H9 (cell line): ENCODE measurements around the gene CEACAM5. TPM values are rescaled to one million over a fixed set of nuclear protein-coding genes. Genes with fewer than 3 reads are reported as not detected.

Experiments used
- DNase-seq: peaks from one replicate; pipeline ENCODE4 v3.0.0-alpha.2; 2017
- H2AFZ ChIP-seq: one replicate; pipeline ENCODE4 v1.6.1; 2013; ENCODE audit warnings: mild to moderate bottlenecking, low read length, control low read depth, moderate library complexity
- H2AK5ac ChIP-seq: 2 replicates; pipeline ENCODE4 v1.6.1; 2013; ENCODE audit warnings: low read length, control low read depth, mixed read lengths; ENCODE audit not compliant: insufficient read length
- H2BK120ac ChIP-seq: one replicate; pipeline ENCODE4 v1.6.1; 2013; ENCODE audit warnings: low read depth, mild to moderate bottlenecking, low read length, control low read depth, inconsistent platforms; ENCODE audit not compliant: poor library complexity, severe bottlenecking
- H2BK12ac ChIP-seq: 2 replicates; pipeline ENCODE4 v1.6.1; 2013; ENCODE audit warnings: low read length, control low read depth, mixed read lengths, low read depth; ENCODE audit not compliant: insufficient read length
- H2BK15ac ChIP-seq: 2 replicates; pipeline ENCODE4 v1.6.1; 2013; ENCODE audit warnings: low read depth, low read length, control low read depth
- H2BK20ac ChIP-seq: one replicate; pipeline ENCODE4 v1.6.1; 2013; ENCODE audit warnings: low read depth, mild to moderate bottlenecking, low read length, control low read depth, inconsistent platforms; ENCODE audit not compliant: poor library complexity, severe bottlenecking
- H2BK5ac ChIP-seq: 2 replicates; pipeline ENCODE4 v1.6.1; 2013; ENCODE audit warnings: low read length, control low read depth, mixed read lengths; ENCODE audit not compliant: insufficient read length
- H3K14ac ChIP-seq: 2 replicates; pipeline ENCODE4 v1.6.1; 2013; ENCODE audit warnings: low read length, control low read depth; ENCODE audit not compliant: insufficient read depth
- H3K18ac ChIP-seq: 2 replicates; pipeline ENCODE4 v1.6.1; 2013; ENCODE audit warnings: low read depth, mild to moderate bottlenecking, mixed read lengths, low read length, control low read depth; ENCODE audit not compliant: insufficient read length
- H3K23ac ChIP-seq: 2 replicates; pipeline ENCODE4 v1.6.1; 2013; ENCODE audit warnings: low read length, control low read depth, mixed read lengths, low read depth; ENCODE audit not compliant: insufficient read length
- H3K23me2 ChIP-seq: 2 replicates; pipeline ENCODE4 v1.6.1; 2013; ENCODE audit warnings: low read depth, mild to moderate bottlenecking, mixed read lengths, low read length, control low read depth; ENCODE audit not compliant: insufficient read length, poor library complexity, severe bottlenecking
- H3K27ac ChIP-seq: 2 replicates; pipeline ENCODE4 v1.5.1; 2013; ENCODE audit warnings: low read length, control low read depth, mixed read lengths, low read depth; ENCODE audit not compliant: insufficient read length
- H3K27me3 ChIP-seq: 2 replicates; pipeline ENCODE4 v1.6.1; 2013; ENCODE audit warnings: low read length, control low read depth, inconsistent platforms; ENCODE audit not compliant: insufficient read depth
- H3K4ac ChIP-seq: 2 replicates; pipeline ENCODE4 v1.6.1; 2013; ENCODE audit warnings: low read depth, mild to moderate bottlenecking, control low read depth, inconsistent platforms, low read length, moderate library complexity
- H3K4me1 ChIP-seq: 2 replicates; pipeline ENCODE4 v1.6.1; 2013; ENCODE audit warnings: low read length, control low read depth, inconsistent platforms; ENCODE audit not compliant: insufficient read depth
- H3K4me2 ChIP-seq: 2 replicates; pipeline ENCODE4 v1.6.1; 2013; ENCODE audit warnings: low read length, control low read depth, mixed read lengths; ENCODE audit not compliant: insufficient read length, insufficient read depth
- H3K56ac ChIP-seq: 2 replicates; pipeline ENCODE4 v1.6.1; 2013; ENCODE audit warnings: low read depth, mild to moderate bottlenecking, mixed read lengths, low read length, control low read depth; ENCODE audit not compliant: insufficient read length
- H3K79me1 ChIP-seq: 2 replicates; pipeline ENCODE4 v1.6.1; 2013; ENCODE audit warnings: low read depth, mild to moderate bottlenecking, moderate library complexity, low read length, control low read depth, inconsistent platforms; ENCODE audit not compliant: insufficient read depth, poor library complexity, severe bottlenecking
- H3K79me2 ChIP-seq: 2 replicates; pipeline ENCODE4 v1.6.1; 2013; ENCODE audit warnings: low read length, control low read depth, inconsistent platforms; ENCODE audit not compliant: insufficient read depth
- H3K9ac ChIP-seq: 2 replicates; pipeline ENCODE4 v1.6.1; 2013; ENCODE audit warnings: low read length, control low read depth, mixed read lengths; ENCODE audit not compliant: insufficient read length; ENCODE audit errors: extremely low read depth
- H3K9me3 ChIP-seq: one replicate; pipeline ENCODE4 v1.6.1; 2013; ENCODE audit warnings: low read depth, low read length, inconsistent platforms; ENCODE audit not compliant: control insufficient read depth
- H3T11ph ChIP-seq: one replicate; pipeline ENCODE4 v1.6.1; 2013; ENCODE audit warnings: mild to moderate bottlenecking, low read length, control low read depth, inconsistent platforms
- H4K20me1 ChIP-seq: one replicate; pipeline ENCODE4 v1.6.1; 2013; ENCODE audit not compliant: control insufficient read depth, insufficient read length, insufficient read depth
- H4K5ac ChIP-seq: 2 replicates; pipeline ENCODE4 v1.6.1; 2013; ENCODE audit warnings: low read depth, mild to moderate bottlenecking, mixed read lengths, low read length, control low read depth; ENCODE audit not compliant: insufficient read length
- H4K8ac ChIP-seq: replicated peaks from 2 replicates; pipeline ENCODE4 v1.6.1; 2013; ENCODE audit warnings: low read length, control low read depth, mixed read lengths, low read depth; ENCODE audit not compliant: insufficient read length
- H4K91ac ChIP-seq: 2 replicates; pipeline ENCODE4 v1.6.1; 2013; ENCODE audit warnings: low read depth, mild to moderate bottlenecking, moderate library complexity, mixed read lengths, low read length, control low read depth; ENCODE audit not compliant: insufficient read length
- H3K27ac Mint-ChIP-seq, 3 experiments: 2 replicates in 2 of 3; 3 replicates in 1 of 3; pipeline ENCODE4 v1.8.0; 2020 to 2021; ENCODE audit warnings: mixed read lengths in 3 of 3, mild to moderate bottlenecking in 1 of 3, moderate library complexity in 1 of 3
- H3K27me3 Mint-ChIP-seq: 2 replicates; pipeline ENCODE4 v1.8.0; 2021; ENCODE audit warnings: low read depth, mild to moderate bottlenecking, moderate library complexity, mixed read lengths
- H3K36me3 Mint-ChIP-seq, 3 experiments: 2 replicates in 2 of 3; 3 replicates in 1 of 3; pipeline ENCODE4 v1.8.0; 2020 to 2021; ENCODE audit warnings: low read depth in 3 of 3, mixed read lengths in 3 of 3; ENCODE audit not compliant: insufficient read depth in 1 of 3
- H3K4me1 Mint-ChIP-seq, 2 experiments: 2 replicates each; pipeline ENCODE4 v1.8.0; 2020; ENCODE audit warnings: mixed read lengths in 2 of 2
- H3K4me3 Mint-ChIP-seq, 2 experiments: 2 replicates in 1 of 2; 3 replicates in 1 of 2; pipeline ENCODE4 v1.8.0; 2020 to 2021; ENCODE audit warnings: mild to moderate bottlenecking in 2 of 2, mixed read lengths in 2 of 2, moderate library complexity in 1 of 2
- H3K9me3 Mint-ChIP-seq, 2 experiments: 2 replicates in 1 of 2; 3 replicates in 1 of 2; pipeline ENCODE4 v1.8.0; 2020; ENCODE audit warnings: mild to moderate bottlenecking in 2 of 2, mixed read lengths in 2 of 2, moderate library complexity in 1 of 2
- CTCF ChIP-seq: fragments of 200-600 bp; sonication (generic); conservative IDR thresholded peaks from 3 replicates; pipeline ENCODE4 v1.8.0; 2021; ENCODE audit warnings: antibody characterized with exemption, mild to moderate bottlenecking
- WGBS: extraction: QIAGEN DNeasy Blood & Tissue Kit; methylation state at CpG from one replicate; pipeline ENCODE4 v1.1.7; 2013; ENCODE audit warnings: missing lambda C conversion rate, low lambda C conversion rate, mixed read lengths; ENCODE audit not compliant: insufficient read length; ENCODE audit errors: extremely low coverage; 5-methylcytosine and 5-hydroxymethylcytosine counted together
- total RNA-seq: library from RNA; stranded (reverse); gene quantifications from 2 replicates; pipeline ENCODE4 v1.2.1, GENCODE V29; 2021

Gene CEACAM5
- total RNA-seq, 1 experiment from 2014 or later = not detected

- Histone ChIP-seq H2BK5ac (no peak overlapping the region), H4K91ac (no peak overlapping the region), H3K23ac (no peak overlapping the region), H3K4ac (no peak overlapping the region), H2BK15ac (no peak overlapping the region), H3K14ac (no peak overlapping the region), H3K9ac (no peak overlapping the region), H3K23me2 (no peaks in the 10 kb centered on the region), H3K27me3 (no peaks in the 10 kb centered on the region), H2AK5ac (no peak overlapping the region), H4K5ac (no peak overlapping the region), H2BK12ac (no peak overlapping the region), H3K9me3 (peaks cover 9% of the 10 kb centered on the region), H2AFZ (no peak overlapping the region), H3K4me1 (no peaks in the 10 kb centered on the region), H3K4me2 (no peak overlapping the region), H3K79me1 (no peaks in the 10 kb centered on the region), H3K27ac (no peak overlapping the region), H3K56ac (no peak overlapping the region), H2BK120ac (no peak overlapping the region), H3K79me2 (no peaks in the 10 kb centered on the region), H4K8ac (no peak overlapping the region), H4K20me1 (peaks cover 4% of the 10 kb centered on the region), H3K18ac (no peak overlapping the region), H2BK20ac (no peak overlapping the region), H3T11ph (no peak overlapping the region)
- Mint-ChIP-seq H3K36me3 (peaks cover 3 to 48% (median 11%) of the 10 kb centered on the region in 3 experiments; a peak in 5 of 7 replicates), H3K4me1 (no peaks in the 10 kb centered on the region), H3K27ac (no peak overlapping the region), H3K27me3 (peaks cover 2% of the 10 kb centered on the region), H3K4me3 (no peak overlapping the region), H3K9me3 (peaks cover 89 to 100% of the 10 kb centered on the region in 2 experiments)
- no CpG with 5 or more reads among the region's 8 CpGs for WGBS
- no peak for TF ChIP-seq CTCF
- no peak for DNase-seq
These were observed 1.7 kb downstream of the CEACAM5 start for GRCh38 chr19:41709951-41710645.
